Sigmoid colon (tissue), 3 donors: ENCODE measurements around the gene CPNE4.

Experiments used
- CTCF ChIP-seq, 4 experiments: fragments of 450-650 bp in 3 of 4; fragments of 200-600 bp in 1 of 4; IDR thresholded peaks; one replicate each; pipeline ENCODE4 v1.5.1; 2016 to 2019; ENCODE audit warnings: antibody characterized with exemption in 4 of 4, mild to moderate bottlenecking in 3 of 4, moderate library complexity in 2 of 4
- POLR2A ChIP-seq, 2 donors: fragments of 450-650 bp; IDR thresholded peaks; one replicate each; pipeline ENCODE4 v1.6.1; 2016; ENCODE audit warnings: antibody characterized with exemption in 2 of 2, mild to moderate bottlenecking in 2 of 2, moderate library complexity in 2 of 2

- TF ChIP-seq CTCF (IDR thresholded peaks at IDR 0.05) (no peak), POLR2A (IDR thresholded peaks at IDR 0.05) (no peak)
Measured at GRCh38 chr3:131582438-131582837, 452.4 kb downstream of the CPNE4 start.
